Activated CD8-positive, alpha-beta memory T cell treated with anti-CD3 and anti-CD28 coated beads, Interleukin-2, amount 50 U/mL, for 48 hours (primary cell): ENCODE measurements around the gene PTPRM.

ENCODE experiments used
- DNase-seq: peaks from one replicate; pipeline ENCODE4 v3.0.0-alpha.2; 2020

PTPRM gene

GRCh38 chr18:7974200-7974874 is 407.2 kb downstream of the PTPRM start:
- DNase-seq, result no peak

- DNase-seq, result no peak
These were observed 410.8 kb downstream of the PTPRM start for GRCh38 chr18:7977897-7978296.

GRCh38 chr18:7978834-7979233 is 411.7 kb downstream of the PTPRM start:
- DNase-seq, result no peak

DNA sequence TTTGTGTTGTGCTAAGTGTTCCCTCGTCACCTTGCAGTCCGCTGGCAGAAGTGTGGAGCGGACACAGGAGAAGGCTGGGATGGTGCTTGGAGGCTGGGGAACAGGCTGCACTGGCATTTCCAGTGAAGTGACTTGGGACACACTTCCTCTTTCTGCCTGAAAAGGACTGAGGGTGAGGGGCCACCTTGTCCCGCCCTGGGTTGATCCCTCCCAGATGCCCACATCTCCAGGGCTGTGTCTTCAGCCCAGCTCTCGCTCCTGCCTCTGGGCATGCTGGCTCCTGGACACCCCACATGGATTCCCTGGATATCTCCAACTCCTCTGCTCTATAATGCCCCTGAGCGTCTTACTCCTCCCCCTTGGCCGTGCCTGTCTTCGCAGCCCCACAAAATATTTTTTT is 412.6 kb downstream of the PTPRM start:
- DNase-seq, result no peak

DNA sequence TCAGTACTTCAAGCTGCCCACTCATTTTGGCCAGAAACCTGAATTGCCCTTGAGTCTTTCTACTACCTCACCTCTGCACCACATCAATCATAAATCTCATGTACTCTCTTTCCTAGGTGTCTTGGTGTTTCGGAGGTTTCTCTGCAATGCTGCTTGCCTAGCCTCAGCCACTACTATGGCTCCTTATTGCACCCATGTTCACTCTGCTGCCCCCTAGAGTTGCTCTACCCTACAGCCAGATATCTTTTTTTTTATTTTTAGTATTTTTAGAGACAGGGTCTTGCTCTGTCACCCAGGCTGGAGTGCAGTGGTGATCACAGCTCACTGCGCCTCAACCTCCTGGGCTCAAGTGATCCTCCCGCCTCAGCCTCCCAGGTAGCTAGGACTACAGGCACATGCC is 413.0 kb downstream of the PTPRM start:
- no peak for DNase-seq

GRCh38 chr18:7980656-7981055 is 413.5 kb downstream of the PTPRM start:
- no peak for DNase-seq

DNA sequence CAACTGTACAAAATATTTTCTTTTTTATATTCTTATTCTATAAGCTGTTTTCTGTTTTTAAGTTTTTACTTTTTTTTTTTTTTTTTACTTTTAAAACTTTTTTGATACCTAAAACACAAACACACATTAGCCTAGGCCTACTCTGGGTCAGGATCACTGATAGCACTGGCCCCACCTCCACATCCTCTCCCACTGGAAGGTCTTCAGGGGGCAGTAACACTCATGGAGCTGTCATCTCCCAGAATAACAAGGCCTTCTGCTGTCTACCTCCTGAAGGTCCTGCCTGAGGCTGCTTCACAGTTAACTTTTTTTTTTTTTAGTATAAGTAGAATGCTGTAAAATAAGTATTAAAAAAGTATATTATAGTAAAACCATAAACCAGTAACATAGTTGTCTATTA is 415.1 kb downstream of the PTPRM start:
- DNase-seq, result no peak

- DNase-seq, result no peak
These were observed 420.3 kb downstream of the PTPRM start for GRCh38 chr18:7987284-7987976.

DNA sequence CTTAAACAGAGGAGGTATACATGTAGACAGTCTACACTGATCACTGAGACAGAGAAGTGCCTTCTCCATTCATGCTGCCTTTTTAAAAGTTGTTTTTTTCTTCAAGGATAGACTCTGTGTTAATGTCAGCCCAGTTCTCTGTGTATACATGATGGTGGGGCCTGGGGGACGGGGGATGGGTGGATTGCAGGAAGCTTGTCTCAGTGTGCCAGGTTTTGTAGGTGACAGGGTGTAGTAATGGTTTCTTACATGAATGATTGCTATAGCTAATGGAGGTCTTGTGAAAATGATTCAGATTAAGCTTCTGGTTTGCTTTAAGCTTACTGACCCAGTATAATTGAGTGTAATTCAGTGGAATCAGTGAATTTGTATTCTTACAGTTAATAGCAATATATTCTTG is 423.6 kb downstream of the PTPRM start:
- no peak for DNase-seq

DNA sequence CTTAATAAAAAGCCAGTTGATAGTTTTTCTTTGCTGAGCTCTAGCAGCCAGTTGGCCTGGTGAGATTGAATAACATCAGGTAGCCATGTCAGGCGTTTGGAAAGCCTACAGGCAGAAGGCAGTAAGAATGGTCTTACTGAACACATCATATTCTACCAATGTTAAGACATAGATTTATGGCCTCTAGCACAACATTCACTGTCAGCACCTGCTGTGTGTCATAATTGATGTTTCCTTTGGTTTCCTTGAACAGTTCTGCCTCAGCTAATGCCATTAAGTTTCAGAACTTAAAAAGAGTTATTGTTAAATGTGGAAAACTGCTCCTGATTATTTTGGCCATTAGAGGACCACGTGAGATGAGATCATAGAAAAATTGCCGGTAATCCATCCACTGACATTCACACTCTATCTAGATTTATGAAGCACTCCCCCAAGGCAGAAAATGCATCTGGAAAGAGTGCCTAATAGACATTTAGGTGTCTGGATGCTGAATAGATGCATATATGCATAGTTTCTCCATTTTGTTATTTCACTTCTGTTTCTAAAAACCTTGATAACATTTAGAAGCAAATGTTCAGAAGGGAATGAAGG is 434.7 kb downstream of the PTPRM start:
- DNase-seq, result no peak

- no peak for DNase-seq
These were observed 437.0 kb downstream of the PTPRM start for GRCh38 chr18:8003878-8004675.

- DNase-seq, result no peak
These were observed 437.7 kb downstream of the PTPRM start for GRCh38 chr18:8004792-8005191.

DNA sequence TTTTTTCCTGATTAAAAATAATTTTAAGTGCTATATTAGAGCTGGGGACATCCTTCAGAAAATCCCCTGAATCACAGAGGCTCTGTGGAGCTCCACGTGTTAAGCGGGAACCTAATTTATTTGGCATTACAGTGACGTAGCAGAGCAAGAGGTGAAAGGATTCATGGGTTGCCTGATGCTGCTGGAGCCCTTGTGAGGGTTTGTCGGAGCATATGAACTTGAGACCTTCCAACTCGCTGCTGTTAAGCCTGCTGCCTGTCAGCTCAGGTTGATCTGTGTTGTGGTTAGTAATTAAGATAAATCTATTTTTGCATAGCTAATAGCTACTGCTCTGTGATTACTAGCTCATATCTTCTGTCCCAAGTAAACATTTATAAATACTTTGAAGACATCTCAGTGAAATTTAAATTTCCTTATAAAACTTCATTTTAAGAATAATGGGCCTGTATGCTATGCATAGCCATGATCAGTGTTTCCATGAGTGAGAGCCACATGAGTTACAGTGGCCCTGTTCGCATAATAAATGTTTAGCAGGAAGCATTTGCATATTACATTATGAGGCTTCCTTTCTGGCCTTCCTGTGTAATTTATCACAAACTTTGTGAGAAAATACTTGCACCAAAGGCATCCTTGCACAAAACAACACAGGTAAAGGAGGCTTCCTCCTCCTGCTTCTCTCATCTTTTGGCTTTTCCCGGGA is 438.9 kb downstream of the PTPRM start:
- no peak for DNase-seq

DNA sequence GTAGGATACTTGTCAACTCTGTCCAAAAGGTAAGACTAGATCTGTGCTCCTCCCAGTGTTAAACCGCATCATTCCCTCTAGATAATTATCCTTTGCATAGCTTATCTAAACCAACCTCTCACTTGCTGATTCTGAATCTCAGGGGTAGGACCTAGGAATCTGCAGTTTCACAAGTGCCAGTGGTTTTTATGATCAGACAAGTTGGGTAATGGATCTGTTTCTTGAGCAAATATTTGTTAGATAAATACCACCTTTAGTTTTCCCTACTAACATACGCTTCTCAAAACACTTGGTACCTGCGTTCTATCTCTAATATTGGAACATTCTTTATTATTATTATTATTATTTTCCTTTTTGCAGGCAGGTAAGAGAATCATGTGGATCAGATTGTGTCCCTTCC is 439.9 kb downstream of the PTPRM start:
- DNase-seq, result no peak

DNA sequence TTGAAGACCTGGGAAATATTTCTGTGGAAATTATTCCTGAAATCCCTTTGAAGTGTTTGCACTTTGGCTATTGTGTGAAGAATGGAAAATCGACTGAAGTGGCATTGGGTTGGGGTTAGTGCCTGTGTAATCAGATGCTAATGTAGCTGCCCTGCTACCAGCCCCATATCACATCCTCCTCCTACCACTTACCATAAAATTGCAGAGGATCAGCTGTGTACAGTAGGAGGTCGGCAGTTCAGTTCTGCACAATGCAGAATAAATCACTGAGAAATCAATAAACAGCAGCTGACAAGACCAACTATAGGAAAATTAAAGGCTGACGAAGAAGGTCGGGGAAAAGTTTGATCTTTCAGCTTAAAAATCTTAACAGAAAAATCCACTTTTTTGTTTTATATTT is 440.9 kb downstream of the PTPRM start:
- no peak for DNase-seq

DNA sequence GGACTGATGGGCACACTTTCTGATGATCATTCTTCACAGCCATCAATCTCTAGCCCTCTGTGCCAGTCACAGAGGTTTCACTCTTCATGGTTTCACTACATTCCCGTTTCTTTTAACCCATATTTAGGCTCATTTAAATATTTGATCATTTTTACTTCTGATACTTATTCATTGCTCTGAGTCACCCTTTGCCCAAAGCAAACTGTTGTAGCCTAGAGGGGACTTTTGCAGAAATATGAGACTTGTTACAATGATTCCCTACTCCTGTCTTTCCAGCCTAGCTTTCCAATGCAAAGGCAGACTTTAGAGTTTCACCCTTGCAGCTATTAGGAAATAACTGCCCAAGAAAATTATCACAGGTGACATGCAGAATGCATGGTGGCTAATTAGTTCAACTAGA is 444.2 kb downstream of the PTPRM start:
- DNase-seq, result no peak

DNA sequence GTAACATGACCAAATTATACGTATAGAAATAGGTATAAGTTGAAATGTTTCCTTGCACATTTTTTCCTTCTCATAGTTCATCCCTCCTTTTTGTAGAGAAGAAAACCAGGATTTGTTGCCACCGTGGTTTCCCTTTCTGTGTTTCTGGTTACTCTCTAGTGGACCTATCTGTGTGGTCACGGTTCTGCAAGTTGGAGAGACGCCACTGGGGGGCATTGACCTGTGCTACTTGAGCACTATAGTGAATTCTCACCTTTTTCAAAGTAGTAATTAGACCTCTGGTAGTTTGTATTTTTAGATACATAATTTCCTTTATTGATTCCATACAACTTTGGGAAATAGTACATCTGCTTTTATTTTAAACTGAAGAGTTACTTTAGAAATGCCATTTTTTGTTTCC is 444.8 kb downstream of the PTPRM start:
- DNase-seq, result no peak

DNA sequence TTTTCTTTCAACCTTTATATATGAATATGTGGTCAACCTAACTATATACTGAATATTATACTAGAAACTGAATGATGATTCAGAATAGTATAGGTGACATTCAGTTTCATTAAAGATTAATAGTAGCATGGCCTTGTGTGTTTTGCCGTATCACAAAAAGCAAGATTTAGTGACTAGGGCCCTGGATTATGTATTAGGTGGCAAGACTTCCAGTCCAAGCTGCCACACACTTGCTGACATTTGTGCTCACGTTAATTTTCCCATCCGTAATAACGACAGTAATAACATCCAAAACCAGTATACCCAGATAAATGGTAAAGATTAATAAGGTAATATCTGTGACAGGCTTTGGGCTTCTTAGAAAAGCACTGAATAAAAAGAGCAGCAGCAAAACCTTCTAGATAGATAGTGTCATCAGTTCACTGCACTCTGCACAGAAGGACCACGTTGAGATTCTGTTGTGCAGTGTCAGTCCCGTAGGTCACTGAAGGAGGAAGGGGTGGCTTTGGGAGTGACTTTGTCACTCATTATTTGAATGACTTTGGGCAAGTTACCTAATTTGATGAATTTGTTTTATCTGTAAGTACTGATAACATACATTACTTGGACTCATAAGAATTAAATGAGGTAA is 451.7 kb downstream of the PTPRM start:
- no peak for DNase-seq

DNA sequence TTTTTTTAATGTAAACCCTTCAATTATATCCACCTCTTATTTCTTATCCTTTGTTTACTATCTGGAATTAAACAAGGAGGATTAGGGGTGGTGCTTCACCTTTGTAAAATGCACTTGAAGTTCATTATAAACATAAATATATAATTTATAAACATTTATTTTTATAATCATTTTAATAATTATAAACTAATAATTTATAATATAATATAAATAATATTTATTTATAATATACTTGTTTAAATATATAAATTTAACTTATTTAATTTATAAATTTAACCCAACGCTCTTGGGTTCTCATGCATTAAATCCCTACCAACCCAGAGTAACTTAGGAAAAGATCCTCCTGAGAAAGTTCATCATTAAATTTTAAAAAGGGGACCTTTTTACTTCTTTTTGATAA is 452.5 kb downstream of the PTPRM start:
- no peak for DNase-seq

DNA sequence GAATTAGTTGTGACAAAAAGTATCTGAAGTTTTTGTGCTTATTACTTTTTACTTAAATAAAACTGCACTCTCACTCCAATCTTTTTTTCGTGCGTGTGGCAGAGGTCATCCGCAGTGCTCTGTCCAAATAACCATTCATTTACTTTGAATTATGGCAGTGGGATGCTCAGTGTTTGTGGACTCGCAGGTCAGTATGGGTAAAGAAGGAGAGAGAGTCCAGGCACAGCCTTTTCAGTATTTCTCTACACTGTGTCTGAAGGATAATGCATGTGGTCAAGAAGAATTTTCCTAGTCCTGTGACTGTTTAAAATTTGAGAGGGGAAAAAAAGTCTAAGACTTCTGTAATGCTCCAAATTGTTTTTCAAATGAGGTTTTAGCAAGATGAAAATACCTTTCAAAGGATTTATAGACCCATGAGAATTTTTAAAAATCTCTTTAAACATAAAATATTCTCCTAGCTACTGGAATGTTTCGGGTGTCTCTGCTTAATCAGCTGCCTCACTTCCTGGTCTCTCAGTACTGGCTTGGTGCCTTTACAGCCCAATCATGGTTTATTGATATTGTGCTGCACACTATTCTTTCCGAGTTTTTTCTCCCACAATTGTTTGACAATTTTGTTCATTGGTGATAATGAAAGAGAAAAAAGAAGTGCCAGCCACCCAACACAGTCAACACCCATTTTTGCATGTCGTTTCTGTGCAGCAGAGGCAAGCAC is 453.2 kb downstream of the PTPRM start:
- DNase-seq, result no peak

- no peak for DNase-seq
These were observed 461.9 kb downstream of the PTPRM start for GRCh38 chr18:8029061-8029460.

GRCh38 chr18:8029731-8030130 is 462.6 kb downstream of the PTPRM start:
- DNase-seq, result no peak
